Spleen (tissue), 11 donors: ENCODE measurements around the gene ZRANB1. TPM values are rescaled to one million over a fixed set of nuclear protein-coding genes. Genes with fewer than 3 reads are reported as not detected.
A peak's percentile ranks its signal among the peaks of the same experiment; 100 is the strongest.

Experiments used
- DNase-seq: peaks from one replicate; pipeline ENCODE4 v3.0.0-alpha.2; 2020
- H3K27ac ChIP-seq, 8 donors: fragments of 200-600 bp; sonication (generic) in 7 of 8; 1 replicate in 4 of 8; 2 replicates in 4 of 8; pipeline versions ENCODE4 v1.5.0 to v1.8.0; 2016 to 2021; ENCODE audit warnings: inconsistent platforms in 4 of 8, mild to moderate bottlenecking in 4 of 8, moderate library complexity in 1 of 8
- H3K27me3 ChIP-seq, 7 donors: fragments of 200-600 bp; sonication (generic) in 6 of 7; replicated peaks in 1 of 7; 1 replicate in 4 of 7; 2 replicates in 3 of 7; pipeline versions ENCODE4 v1.5.0 to v1.8.0; 2016 to 2021; ENCODE audit warnings: inconsistent platforms in 3 of 7, mild to moderate bottlenecking in 1 of 7
- H3K36me3 ChIP-seq, 6 donors: fragments of 200-600 bp; sonication (generic) in 5 of 6; 1 replicate in 4 of 6; 2 replicates in 2 of 6; pipeline versions ENCODE4 v1.5.0 to v1.8.0; 2016 to 2021; ENCODE audit warnings: inconsistent platforms in 2 of 6
- H3K4me1 ChIP-seq, 6 donors: fragments of 200-600 bp; sonication (generic) in 5 of 6; 1 replicate in 3 of 6; 2 replicates in 3 of 6; pipeline versions ENCODE4 v1.5.0 to v1.8.0; 2016 to 2021; ENCODE audit warnings: inconsistent platforms in 3 of 6
- H3K4me3 ChIP-seq, 8 donors: fragments of 200-600 bp; sonication (generic) in 7 of 8; 1 replicate in 4 of 8; 2 replicates in 4 of 8; pipeline versions ENCODE4 v1.5.0 to v1.8.0; 2016 to 2021; ENCODE audit warnings: inconsistent platforms in 4 of 8, mild to moderate bottlenecking in 4 of 8, moderate library complexity in 2 of 8
- H3K9me3 ChIP-seq, 8 donors: fragments of 200-600 bp; sonication (generic) in 7 of 8; 1 replicate in 4 of 8; 2 replicates in 4 of 8; pipeline versions ENCODE4 v1.5.0 to v1.8.0; 2016 to 2021; ENCODE audit warnings: inconsistent platforms in 4 of 8
- POLR2A ChIP-seq, 3 donors: fragments of 450-650 bp; IDR thresholded peaks; one replicate each; pipeline ENCODE4 v1.5.1; 2017; ENCODE audit warnings: antibody characterized with exemption in 3 of 3, mild to moderate bottlenecking in 1 of 3
- POLR2AphosphoS5 ChIP-seq, 3 donors: sonication (generic); formaldehyde crosslinking; IDR thresholded peaks; one replicate each; pipeline ENCODE4 v1.5.1; 2017; ENCODE audit warnings: antibody characterized with exemption in 3 of 3
- WGBS, 5 donors: extraction: QIAGEN DNeasy Blood & Tissue Kit in 3 of 5; methylation state at CpG; one replicate each; pipeline versions ENCODE4 v1.1.5 to v1.1.7; 2013 to 2018; 5-methylcytosine and 5-hydroxymethylcytosine counted together
- intact Hi-C: fragments of 100-400 bp; cut with DNase I; formaldehyde crosslinking; loops from one replicate; pipeline ENCODE4 v1.15.0; 2023; ENCODE audit warnings: low total_unique reads
- polyA plus RNA-seq, 3 donors: library from polyadenylated mRNA; stranded (reverse); fragments of 200-250 nt; gene quantifications; one replicate each; pipeline ENCODE4 v1.2.1, GENCODE V29; 2013
- total RNA-seq, 7 donors: library from RNA; depleted of rRNA in 3 of 7; stranded (reverse); fragments of >200 nt in 3 of 7; fragmentation: NEBNext Ultra II Directional in 4 of 7; extraction: Animal tissue kit (Norgen Biotek cat#: 25700) in 4 of 7; gene quantifications; one replicate each; pipeline versions ENCODE4 v1.1.0 to v1.2.1, GENCODE V29; 2016 to 2021
- TF ChIP-seq, protein P1 (sequence below), 11 experiments: fragments of 200-600 bp in 7 of 11; fragments of 450-650 bp in 4 of 11; sonication (generic) in 4 of 11; IDR thresholded peaks in 8 of 11; conservative IDR thresholded peaks in 3 of 11; 1 replicate in 7 of 11; 2 replicates in 4 of 11; pipeline versions ENCODE4 v1.4.0 to v1.8.0; 2016 to 2021; ENCODE audit warnings: antibody characterized with exemption in 11 of 11, inconsistent platforms in 4 of 11, mild to moderate bottlenecking in 1 of 11
- donor health status: healthy with polysubstance abuse.
- donor health status: DM: no; HTN: no; CAD: no; lungs with moderate emphysema.
- donor health status: DM: no; HTN: no; CAD: no.
- donor health status: Bipolar disorder and iron deficiency.
- donor health status: healthy.
- donor health status: DM: no; HTN: no; CAD: no.
- donor health status: DM: yes; HTN: yes; CAD: no.

The ZRANB1 gene
- total and polyA plus RNA-seq, 10 donors, result 5.0 to 28.8 (median 17.7) TPM

DNA sequence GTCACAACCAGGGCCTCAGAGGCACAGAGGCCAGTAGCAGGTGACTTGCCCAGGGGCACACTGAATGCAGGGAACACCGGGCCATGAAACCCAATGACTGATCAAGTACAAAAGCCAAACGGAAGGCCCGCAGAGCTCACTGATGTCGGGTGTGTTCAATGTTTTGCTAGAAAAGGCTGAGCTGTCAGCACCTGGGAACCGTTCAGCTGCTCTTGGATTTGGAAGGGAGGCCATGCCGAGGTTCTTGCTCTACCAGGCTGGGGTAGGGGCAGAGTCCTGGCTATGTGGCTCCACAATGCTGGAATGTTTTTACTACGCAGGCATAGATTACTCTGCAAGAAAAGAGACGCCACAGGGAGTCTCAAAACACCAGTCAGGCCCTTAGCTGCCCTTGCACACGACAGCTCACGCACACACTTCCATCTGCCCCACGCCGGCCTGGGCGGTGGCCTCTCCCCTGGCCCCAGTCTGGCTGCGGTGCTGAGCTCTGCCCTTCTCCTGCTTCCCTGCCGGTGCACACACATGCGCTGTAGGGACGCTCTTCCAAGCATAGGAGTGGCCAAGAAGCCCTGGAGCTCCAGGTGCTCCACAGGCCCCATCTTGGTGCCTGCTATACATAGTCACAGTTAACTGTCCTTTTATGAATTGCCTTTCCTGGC, 79.9 kb downstream of the ZRANB1 start:
- Histone ChIP-seq H3K4me1 (peaks cover 14 to 55% (median 36%) of the 10 kb centered on the region in 6 donors), H3K27ac (no peak overlapping the region), H3K36me3 (peaks cover 0 to 49% (median 6%) of the 10 kb centered on the region in 6 donors), H3K27me3 (peaks cover 0 to 5% (median 0%) of the 10 kb centered on the region in 7 donors), H3K9me3 (peaks cover 0 to 3% (median 0%) of the 10 kb centered on the region in 8 donors), H3K4me3 (no peak overlapping the region)
- intact Hi-C loops, result no loop called here
- WGBS, 5 donors, result 84 to 91% (median 89%) methylated on average over 17 of the region's 17 CpGs
- no peak for TF ChIP-seq POLR2A (IDR thresholded peaks at IDR 0.05)
- no peak for TF ChIP-seq POLR2AphosphoS5 (IDR thresholded peaks at IDR 0.05)
- TF ChIP-seq, protein P1, sequence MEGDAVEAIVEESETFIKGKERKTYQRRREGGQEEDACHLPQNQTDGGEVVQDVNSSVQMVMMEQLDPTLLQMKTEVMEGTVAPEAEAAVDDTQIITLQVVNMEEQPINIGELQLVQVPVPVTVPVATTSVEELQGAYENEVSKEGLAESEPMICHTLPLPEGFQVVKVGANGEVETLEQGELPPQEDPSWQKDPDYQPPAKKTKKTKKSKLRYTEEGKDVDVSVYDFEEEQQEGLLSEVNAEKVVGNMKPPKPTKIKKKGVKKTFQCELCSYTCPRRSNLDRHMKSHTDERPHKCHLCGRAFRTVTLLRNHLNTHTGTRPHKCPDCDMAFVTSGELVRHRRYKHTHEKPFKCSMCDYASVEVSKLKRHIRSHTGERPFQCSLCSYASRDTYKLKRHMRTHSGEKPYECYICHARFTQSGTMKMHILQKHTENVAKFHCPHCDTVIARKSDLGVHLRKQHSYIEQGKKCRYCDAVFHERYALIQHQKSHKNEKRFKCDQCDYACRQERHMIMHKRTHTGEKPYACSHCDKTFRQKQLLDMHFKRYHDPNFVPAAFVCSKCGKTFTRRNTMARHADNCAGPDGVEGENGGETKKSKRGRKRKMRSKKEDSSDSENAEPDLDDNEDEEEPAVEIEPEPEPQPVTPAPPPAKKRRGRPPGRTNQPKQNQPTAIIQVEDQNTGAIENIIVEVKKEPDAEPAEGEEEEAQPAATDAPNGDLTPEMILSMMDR (IDR thresholded peaks at IDR 0.05 in 8 of 11, conservative IDR thresholded peaks at IDR 0.05 in 3 of 11), result no peak
- DNase-seq, result peak; percentile 69

DNA sequence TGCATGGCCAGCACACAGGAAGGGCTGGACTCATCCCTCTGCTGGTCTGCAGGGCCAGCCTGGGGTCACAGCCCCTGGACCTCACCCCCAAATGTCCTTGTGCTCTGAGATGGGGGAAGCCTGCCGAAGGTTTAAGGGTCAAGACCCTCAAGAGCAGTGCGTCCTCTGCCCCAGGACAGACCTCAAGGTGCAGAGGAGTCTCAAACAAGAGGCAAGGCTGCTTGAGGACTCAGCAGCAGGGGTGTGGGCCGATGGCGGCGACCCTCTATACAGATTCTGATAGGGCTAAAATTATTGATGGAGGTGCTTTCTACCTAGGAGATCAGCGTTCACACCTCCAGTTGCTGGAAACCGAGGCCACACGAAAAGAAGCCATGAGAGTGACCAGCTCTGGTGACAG, 80.7 kb downstream of the ZRANB1 start:
- TF ChIP-seq, protein P1 (IDR thresholded peaks at IDR 0.05 in 8 of 11, conservative IDR thresholded peaks at IDR 0.05 in 3 of 11), result no peak
- TF ChIP-seq POLR2A (IDR thresholded peaks at IDR 0.05) (no peak), POLR2AphosphoS5 (IDR thresholded peaks at IDR 0.05) (no peak)
- no peak overlapping the region for H3K4me3 ChIP-seq
- H3K27me3 ChIP-seq, result peaks cover 0 to 5% (median 0%) of the 10 kb centered on the region in 7 donors
- H3K36me3 ChIP-seq, result peaks cover 0 to 55% (median 10%) of the 10 kb centered on the region in 6 donors
- WGBS, 5 donors, result 89 to 95% (median 92%) methylated on average over 8 of the region's 8 CpGs
- peaks cover 0 to 3% (median 0%) of the 10 kb centered on the region in 8 donors for H3K9me3 ChIP-seq
- H3K27ac ChIP-seq, result no peak overlapping the region
- intact Hi-C loops, result no loop called here
- peaks cover 6 to 46% (median 29%) of the 10 kb centered on the region in 6 donors for H3K4me1 ChIP-seq
- DNase-seq, result peak; percentile 56

DNA sequence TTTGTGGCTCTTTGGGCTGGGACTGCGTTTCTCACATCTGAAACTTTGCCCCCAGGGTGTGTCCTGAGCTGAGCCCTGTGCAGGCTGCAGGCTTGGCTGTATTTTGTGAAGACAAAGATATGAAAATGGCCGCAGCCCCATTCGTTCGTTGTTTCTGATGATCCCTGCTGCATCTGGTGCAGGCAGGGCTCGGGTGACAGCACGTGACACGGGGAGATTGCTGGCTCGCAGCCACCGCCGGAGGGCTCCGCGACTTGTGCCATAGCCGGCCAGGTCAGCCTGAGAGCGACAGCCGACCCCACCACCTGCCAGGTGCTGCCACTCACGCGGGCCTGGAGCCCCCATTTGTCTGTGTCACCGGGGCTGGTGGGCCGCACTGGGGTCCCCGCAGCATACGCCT, 81.3 kb downstream of the ZRANB1 start:
- H3K27me3 ChIP-seq, result peaks cover 0 to 5% (median 0%) of the 10 kb centered on the region in 7 donors
- TF ChIP-seq POLR2A (IDR thresholded peaks at IDR 0.05), result no peak
- TF ChIP-seq, protein P1 (IDR thresholded peaks at IDR 0.05 in 8 of 11, conservative IDR thresholded peaks at IDR 0.05 in 3 of 11), result no peak
- TF ChIP-seq POLR2AphosphoS5 (IDR thresholded peaks at IDR 0.05), result no peak
- DNase-seq, result peak; percentile 56
- H3K4me1 ChIP-seq, result peaks cover 4 to 41% (median 24%) of the 10 kb centered on the region in 6 donors
- no peak overlapping the region for H3K4me3 ChIP-seq
- intact Hi-C loops, result no loop called here
- H3K36me3 ChIP-seq, result peaks cover 0 to 59% (median 10%) of the 10 kb centered on the region in 6 donors
- 82 to 96% (median 92%) methylated on average over 17 to 21 of the region's 21 CpGs for WGBS, 5 donors
- H3K27ac ChIP-seq, result no peak overlapping the region
- H3K9me3 ChIP-seq, result peaks cover 0 to 3% (median 0%) of the 10 kb centered on the region in 8 donors

DNA sequence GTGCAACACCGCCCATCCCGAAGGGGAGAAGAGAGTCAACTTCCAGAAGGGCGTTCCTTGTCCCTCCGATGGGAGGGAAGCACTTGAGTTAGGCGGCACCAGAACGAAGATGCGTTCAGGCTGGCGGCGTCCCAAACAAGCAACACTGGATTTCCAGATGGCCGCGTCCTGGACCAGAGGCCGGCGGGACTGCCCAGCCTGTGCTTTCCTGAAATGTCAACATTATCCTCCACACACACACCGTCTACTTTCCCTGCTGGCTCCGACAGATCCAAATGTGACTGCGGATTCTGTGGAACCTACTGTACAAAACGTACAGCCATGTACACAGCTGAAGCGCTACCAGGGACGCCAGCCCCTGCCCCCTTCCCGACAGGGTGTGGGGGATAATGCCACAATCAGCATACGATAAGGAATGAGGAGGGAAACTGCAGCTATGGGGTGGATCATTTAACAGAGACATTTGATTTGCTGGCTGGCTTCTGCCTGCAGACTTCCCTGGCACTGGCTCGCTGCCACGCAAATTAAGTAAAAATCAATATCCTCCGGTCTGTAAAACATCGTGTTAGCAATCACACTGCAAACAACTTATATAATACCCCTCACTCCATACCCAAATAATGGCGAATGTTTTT, 82.1 kb downstream of the ZRANB1 start:
- Histone ChIP-seq H3K9me3 (peaks cover 0 to 3% (median 0%) of the 10 kb centered on the region in 8 donors), H3K27me3 (peaks cover 0 to 5% (median 0%) of the 10 kb centered on the region in 7 donors), H3K27ac (no peak overlapping the region), H3K36me3 (peaks cover 0 to 59% (median 10%) of the 10 kb centered on the region in 6 donors), H3K4me1 (peaks cover 0 to 40% (median 17%) of the 10 kb centered on the region in 6 donors), H3K4me3 (no peak overlapping the region)
- DNase-seq, result no peak
- 74 to 83% (median 76%) methylated on average over 26 of the region's 26 CpGs for WGBS, 5 donors
- TF ChIP-seq POLR2AphosphoS5 (IDR thresholded peaks at IDR 0.05) (no peak), POLR2A (IDR thresholded peaks at IDR 0.05) (no peak)
- TF ChIP-seq, protein P1 (IDR thresholded peaks at IDR 0.05 in 8 of 11, conservative IDR thresholded peaks at IDR 0.05 in 3 of 11), result no peak
- intact Hi-C loops, result no loop called here
